22Rv1 (cell line): ENCODE results near the gene TMEM61.
"Not testable (repeated sequence)": the region's sequence is repeated elsewhere in the genome, so short reads cannot be mapped to it uniquely, and the experiment has no call there.

ENCODE experiments used
- H3K27ac ChIP-seq: fragments of 450-650 bp; 2 replicates; pipeline ENCODE4 v1.5.1; 2017
- ZFX ChIP-seq: fragments of 450-650 bp; IDR thresholded peaks from 2 replicates; pipeline ENCODE4 v1.6.1; 2017; ENCODE audit warnings: antibody characterized with exemption, borderline replicate concordance
- TF ChIP-seq, protein P1 (sequence below): fragments of 450-650 bp; IDR thresholded peaks from 2 replicates; pipeline ENCODE4 v1.5.1; 2017; ENCODE audit warnings: mild to moderate bottlenecking

Gene TMEM61

DNA sequence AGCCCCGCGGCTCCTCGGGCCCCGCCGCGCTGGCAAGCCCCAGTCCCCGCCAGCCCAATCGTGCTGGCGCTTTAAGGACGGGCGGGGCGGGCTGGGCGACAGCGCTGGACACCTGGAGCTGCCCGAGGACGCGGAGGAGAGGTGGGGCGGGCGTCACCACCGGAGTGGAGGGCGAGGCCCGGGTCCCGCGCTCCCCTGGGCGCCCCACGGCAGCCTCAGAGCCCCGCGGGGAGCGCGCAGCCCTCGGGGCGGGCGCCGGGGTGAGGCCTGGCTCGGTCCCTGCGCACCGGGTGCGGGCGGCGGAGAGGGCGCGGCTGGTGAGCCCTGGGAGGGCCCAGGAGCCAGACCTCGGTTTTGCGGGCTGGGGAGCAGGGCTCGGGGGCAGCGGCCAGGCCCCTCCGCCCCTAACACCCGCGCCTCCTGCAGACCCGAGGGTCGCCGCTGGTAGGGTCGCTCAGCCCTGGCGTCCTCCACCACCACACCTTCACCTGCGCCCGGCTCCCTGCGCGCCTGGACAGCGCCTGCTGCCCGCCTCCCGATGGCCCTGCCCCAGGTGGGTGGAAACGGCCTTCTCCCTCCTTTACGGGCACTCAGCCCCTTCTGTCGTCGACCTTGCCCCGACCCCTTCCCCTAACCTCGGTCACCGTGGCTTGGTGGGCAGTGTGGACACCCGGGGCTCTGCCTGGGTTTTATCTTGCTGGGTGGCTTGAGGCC, at the start of gene TMEM61:
Gene TMEM61, plus strand, starts transcription at position 101 of the 714 bp plus-strand sequence. Its CDS starts 438 bp downstream, at position 539.
- no peak within 1 kb of the TSS for H3K27ac ChIP-seq
- TF ChIP-seq, protein P1, sequence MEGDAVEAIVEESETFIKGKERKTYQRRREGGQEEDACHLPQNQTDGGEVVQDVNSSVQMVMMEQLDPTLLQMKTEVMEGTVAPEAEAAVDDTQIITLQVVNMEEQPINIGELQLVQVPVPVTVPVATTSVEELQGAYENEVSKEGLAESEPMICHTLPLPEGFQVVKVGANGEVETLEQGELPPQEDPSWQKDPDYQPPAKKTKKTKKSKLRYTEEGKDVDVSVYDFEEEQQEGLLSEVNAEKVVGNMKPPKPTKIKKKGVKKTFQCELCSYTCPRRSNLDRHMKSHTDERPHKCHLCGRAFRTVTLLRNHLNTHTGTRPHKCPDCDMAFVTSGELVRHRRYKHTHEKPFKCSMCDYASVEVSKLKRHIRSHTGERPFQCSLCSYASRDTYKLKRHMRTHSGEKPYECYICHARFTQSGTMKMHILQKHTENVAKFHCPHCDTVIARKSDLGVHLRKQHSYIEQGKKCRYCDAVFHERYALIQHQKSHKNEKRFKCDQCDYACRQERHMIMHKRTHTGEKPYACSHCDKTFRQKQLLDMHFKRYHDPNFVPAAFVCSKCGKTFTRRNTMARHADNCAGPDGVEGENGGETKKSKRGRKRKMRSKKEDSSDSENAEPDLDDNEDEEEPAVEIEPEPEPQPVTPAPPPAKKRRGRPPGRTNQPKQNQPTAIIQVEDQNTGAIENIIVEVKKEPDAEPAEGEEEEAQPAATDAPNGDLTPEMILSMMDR, result no peak

GRCh38 chr1:54931275-54931840, 49.1 kb upstream of the TMEM61 start:
- H3K27ac ChIP-seq, result no peak overlapping the region
- TF ChIP-seq, protein P1, result no peak

GRCh38 chr1:54934081-54934480, 46.3 kb upstream of the TMEM61 start:
- H3K27ac ChIP-seq, result not testable (repeated sequence)

DNA sequence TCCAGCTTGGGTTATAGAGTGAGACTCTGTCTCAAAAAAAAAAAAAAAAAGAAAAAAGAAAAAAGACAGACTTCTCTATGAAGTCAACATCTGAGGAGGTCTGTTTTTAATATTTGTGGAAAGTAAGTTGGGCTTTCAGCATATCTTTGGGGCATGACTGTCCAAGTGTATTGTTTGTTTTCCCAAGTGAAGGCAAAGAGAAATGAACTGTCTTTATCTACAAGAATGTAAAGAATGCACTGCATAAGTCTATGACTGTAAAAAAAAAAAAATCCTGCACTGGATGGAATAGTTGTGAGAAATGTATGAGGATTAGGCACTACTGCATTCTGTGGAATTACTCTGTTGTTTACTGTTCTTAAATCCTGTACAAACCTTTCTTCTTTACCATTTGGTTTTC, 45.6 kb upstream of the TMEM61 start:
- H3K27ac ChIP-seq, result no peak overlapping the region
- TF ChIP-seq ZFX, result no peak
- TF ChIP-seq, protein P1, result no peak

GRCh38 chr1:54936791-54937190, 43.6 kb upstream of the TMEM61 start:
- no peak overlapping the region for H3K27ac ChIP-seq
- TF ChIP-seq, protein P1, result no peak
- TF ChIP-seq ZFX, result no peak

- TF ChIP-seq ZFX, result no peak
- TF ChIP-seq, protein P1, result no peak
Measured at GRCh38 chr1:54937469-54937868, 43.0 kb upstream of the TMEM61 start.

DNA sequence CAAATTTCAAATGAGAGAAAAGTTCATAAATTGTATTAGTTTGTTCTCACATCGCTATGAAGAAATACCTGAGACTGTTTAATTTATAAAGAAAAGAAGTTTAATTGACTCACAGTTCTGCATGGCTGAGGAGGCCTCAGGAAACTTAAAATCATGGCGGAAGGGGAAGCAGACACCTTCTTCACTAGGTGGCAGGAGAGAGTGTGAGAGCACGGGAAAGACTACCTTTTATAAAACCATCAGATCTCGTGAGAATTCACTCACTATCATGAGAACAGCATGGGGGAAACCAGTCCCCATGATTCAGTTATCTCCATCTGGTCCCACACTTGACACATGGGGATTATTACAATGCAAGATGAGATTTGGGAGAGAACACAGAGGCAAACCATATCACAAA, 41.5 kb upstream of the TMEM61 start:
- TF ChIP-seq, protein P1, result peak; percentile 53

More at GRCh38 chr1:54937469-54937868, 43.0 kb upstream of the TMEM61 start:
- H3K27ac ChIP-seq, result no peak overlapping the region

GRCh38 chr1:54940042-54940441, 40.4 kb upstream of the TMEM61 start:
- TF ChIP-seq, protein P1, result no peak
- no peak overlapping the region for H3K27ac ChIP-seq

More for the DNA sequence above, 41.5 kb upstream of the TMEM61 start:
- not testable (repeated sequence) for H3K27ac ChIP-seq
